Activated CD4-positive, CD25-positive, alpha-beta regulatory T cell (primary cell): ENCODE data around the gene CDCA7.
"Not testable (repeated sequence)": the region's sequence is repeated elsewhere in the genome, so short reads cannot be mapped to it uniquely, and the experiment has no call there.

ENCODE experiments used
- DNase-seq, 4 experiments: peaks; one replicate each; lab custom pipeline; 2025; lab: John Stamatoyannopoulos, UW

The CDCA7 gene

GRCh38 chr2:173402405-173402974 lies 47.8 kb downstream of the CDCA7 start:
- DNase-seq = peak; percentile 32 to 45 (median 36)

- no peak for DNase-seq
Measured at GRCh38 chr2:173404841-173405750, 50.4 kb downstream of the CDCA7 start.

DNA sequence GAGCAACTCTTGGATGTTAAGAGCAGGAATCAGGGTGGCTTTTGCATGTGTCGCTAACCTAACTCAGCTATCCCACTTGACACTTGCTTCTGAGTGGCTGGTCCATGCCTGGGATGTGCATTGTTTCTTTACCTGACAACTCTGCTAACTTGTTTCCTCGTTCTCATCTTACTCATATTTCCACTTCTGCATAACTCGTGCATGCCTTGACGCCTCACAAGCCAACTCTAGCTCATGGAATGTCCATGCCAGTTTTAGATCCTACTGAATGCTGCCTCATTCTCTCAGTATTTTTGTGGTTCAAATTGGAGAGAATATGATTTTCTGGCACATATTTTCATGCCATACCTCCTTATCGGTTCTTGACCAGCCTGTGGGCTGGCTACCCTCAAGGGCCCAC lies 52.5 kb downstream of the CDCA7 start:
- no peak for DNase-seq

DNA sequence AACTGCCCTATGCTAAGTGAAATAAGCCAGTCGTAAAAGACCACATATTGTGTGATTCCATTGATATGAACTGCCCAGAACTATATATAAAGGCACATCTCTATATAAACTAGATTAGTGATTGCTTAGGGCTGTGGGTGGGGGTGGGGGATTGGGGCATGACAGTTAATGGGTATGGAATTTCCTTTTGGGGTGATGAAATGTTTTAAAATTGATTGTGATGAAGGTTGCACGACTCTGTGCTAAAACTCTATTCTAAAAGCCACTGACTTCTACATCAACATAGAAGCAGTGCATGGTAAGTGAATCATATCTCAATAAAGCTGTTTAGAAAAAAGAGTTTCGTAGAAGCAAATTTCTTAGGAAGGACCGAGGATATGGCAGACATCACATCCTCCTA lies 53.0 kb downstream of the CDCA7 start:
- DNase-seq = no peak

GRCh38 chr2:173410579-173410978 lies 55.9 kb downstream of the CDCA7 start:
- no peak for DNase-seq

GRCh38 chr2:173412628-173413027 lies 58.0 kb downstream of the CDCA7 start:
- DNase-seq = no peak

GRCh38 chr2:173414823-173415322 lies 60.2 kb downstream of the CDCA7 start:
- no peak for DNase-seq

DNA sequence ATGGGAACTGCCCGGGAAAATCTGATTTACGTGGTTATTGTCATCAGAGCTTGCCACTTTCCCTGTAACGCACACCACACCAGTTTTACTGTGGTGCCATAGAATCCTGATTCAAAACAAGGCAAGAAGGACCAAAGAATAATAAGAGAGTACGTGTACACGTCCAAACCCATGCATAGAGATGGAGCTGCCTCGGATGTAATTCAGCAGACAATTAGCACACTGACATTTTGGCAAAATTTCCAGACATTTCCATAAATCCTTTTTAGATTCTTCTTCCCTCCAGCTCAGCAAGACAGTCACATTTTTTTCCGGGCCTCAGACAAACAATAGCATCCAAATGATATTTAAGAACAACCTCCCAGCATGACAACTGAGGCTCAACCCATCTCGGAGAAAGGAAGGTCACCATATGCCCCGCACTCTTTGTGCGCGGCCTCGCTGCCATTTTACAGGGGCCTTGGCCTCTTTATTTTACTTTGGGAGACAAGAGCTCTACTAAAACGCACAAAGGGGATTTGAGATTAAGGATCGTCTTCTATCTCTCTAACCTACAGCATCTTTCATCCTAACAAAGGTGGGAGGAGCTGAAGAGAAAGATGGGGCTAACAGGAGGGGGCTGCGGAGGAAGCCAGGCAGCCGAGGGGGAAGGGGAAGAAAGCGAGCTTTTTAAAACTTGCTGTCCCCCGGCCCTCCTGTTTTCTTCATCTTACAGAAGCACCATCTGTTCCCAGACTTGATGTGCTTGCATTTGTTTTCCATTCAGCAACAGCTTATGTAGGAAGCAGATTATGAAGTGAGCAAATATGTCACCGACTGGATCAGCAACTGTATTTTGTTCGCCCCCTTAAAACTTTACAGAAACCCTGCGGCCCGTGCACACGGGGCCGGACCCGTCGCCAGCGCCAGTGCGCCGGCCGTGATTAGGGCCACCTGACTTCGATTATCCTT lies 61.0 kb downstream of the CDCA7 start:
- DNase-seq = no peak

DNA sequence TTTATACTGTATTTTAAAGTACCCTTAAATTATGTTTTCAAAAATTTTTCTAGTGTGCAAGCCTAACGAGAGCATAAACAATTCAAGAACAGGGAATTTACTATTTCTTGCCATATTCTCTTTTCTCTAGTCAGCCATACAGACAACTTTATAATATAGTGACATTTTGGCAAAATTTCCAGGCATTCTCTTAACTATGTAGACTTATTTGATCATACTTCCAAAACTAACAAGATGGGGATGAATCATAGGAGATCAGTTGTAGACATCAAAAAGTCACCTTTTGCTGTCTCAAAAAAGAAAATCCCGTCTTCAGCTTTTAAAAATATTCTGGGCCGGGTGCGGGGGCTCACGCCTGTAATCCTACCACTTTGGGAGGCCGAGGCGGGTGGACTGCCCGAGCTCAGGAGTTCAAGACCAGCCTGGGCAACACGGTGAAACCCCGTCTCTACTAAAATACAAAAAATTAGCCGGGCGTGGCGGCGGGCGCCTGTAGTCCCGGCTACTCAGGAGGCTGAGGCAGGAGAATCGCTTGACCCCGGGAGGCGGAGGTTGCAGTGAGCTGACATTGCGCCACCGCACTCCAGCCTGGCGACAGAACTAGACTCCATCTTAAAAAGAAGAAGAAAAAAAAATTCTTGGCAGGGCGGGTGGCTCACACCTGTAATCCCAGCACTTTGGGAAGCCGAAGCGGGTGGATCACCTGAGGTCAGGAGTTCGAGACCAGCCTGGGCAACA lies 61.9 kb downstream of the CDCA7 start:
- DNase-seq = not testable (repeated sequence)

DNA sequence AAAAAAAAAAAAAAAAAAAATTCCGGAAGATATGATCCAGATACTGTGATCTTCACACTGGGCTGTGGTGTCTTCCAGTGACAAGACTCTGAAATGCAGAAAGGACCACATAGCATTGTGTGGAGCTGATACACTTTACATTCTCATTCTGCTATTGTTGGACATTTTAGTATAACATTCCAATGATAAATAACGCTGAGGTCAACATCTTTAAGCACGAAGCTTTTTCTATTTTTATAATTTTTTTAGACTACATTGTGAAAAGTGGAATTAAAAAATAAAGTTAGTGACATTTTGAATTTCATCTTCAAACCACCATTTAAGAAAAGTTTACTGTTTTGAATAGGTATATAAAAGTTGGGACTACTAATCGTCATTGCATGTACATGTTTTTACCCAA lies 62.7 kb downstream of the CDCA7 start:
- DNase-seq = no peak

DNA sequence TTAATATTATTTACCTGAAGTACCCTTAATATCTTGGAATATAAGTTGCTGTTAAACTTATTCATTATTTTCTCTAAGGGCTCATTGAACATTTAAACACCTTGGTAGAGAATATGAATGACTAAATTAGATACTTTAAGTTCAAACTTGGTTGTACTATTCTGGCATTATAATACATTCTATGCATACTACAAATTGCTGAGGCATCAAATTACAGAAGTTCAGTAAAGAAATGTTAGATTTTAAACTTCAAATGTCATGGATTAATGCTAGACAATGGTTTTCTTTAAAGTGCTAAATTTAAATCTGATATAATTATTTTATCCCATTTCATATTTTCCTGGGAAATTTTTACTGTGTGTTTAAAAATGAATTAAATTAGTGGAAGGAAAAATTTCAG lies 63.1 kb downstream of the CDCA7 start:
- no peak for DNase-seq
